Endothelial cell of umbilical vein (primary cell): ENCODE results near the gene RND3. TPM values are rescaled to one million over a fixed set of nuclear protein-coding genes. Genes with fewer than 3 reads are reported as not detected.

Experiments used
- BruUV-seq: library from RNA; stranded (reverse); fragments of 400-500 nt; replicated peaks from 2 replicates; lab custom pipeline; 2021; lab: Mats Ljungman, UMichigan
- CTCF ChIA-PET: fragments of 300-600, 350-600 bp; sonication (Branson Sonifier 250); formaldehyde crosslinking; loops from one replicate; lab custom pipeline; 2021; ENCODE audit warnings: antibody characterized with exemption, inconsistent platforms; lab: Charles Lee
- POLR2A ChIA-PET: fragments of 300-600, 350-600 bp; sonication (Branson Sonifier 250); formaldehyde crosslinking; loops from one replicate; lab custom pipeline; 2021; ENCODE audit warnings: antibody characterized with exemption, inconsistent platforms; lab: Charles Lee
- DNase-seq: peaks from one replicate; pipeline ENCODE4 v3.0.0-alpha.2; 2011; ENCODE audit warnings: low read depth, low spot score
- FAIRE-seq: peaks from 2 replicates; lab custom pipeline; 2011; peaks lifted over from hg19 to GRCh38; lab: Jason Lieb, UNC
- H2AFZ ChIP-seq: 2 replicates; pipeline ENCODE4 v1.6.0; 2012; ENCODE audit warnings: low read depth, low read length, control low read depth, inconsistent platforms
- H3K27ac ChIP-seq: 2 replicates; pipeline ENCODE4 v1.5.1; 2011; ENCODE audit warnings: low read depth, mild to moderate bottlenecking, control low read depth, low read length, moderate library complexity; ENCODE audit not compliant: insufficient read depth
- H3K27me3 ChIP-seq, 2 experiments: 2 replicates each; pipeline versions ENCODE4 v1.6.0 to v1.6.1; 2011; ENCODE audit warnings: low read length in 2 of 2, mixed read lengths in 1 of 2; ENCODE audit not compliant: control insufficient read depth in 2 of 2, insufficient read depth in 2 of 2
- H3K36me3 ChIP-seq, 2 experiments: 2 replicates in 1 of 2; 3 replicates in 1 of 2; pipeline ENCODE4 v1.5.1; 2011; ENCODE audit warnings: low read length in 2 of 2, mild to moderate bottlenecking in 1 of 2, moderate library complexity in 1 of 2; ENCODE audit not compliant: control insufficient read depth in 2 of 2, insufficient read depth in 2 of 2; ENCODE audit errors: extremely low read depth in 1 of 2
- H3K4me1 ChIP-seq: 3 replicates; pipeline ENCODE4 v1.5.1; 2011; ENCODE audit warnings: mild to moderate bottlenecking, low read length; ENCODE audit not compliant: control insufficient read depth, insufficient read depth; ENCODE audit errors: extremely low read depth
- H3K4me2 ChIP-seq: 2 replicates; pipeline ENCODE4 v1.6.1; 2011; ENCODE audit warnings: low read length, control low read depth, mixed read lengths; ENCODE audit not compliant: insufficient read depth
- H3K4me3 ChIP-seq, 3 experiments: fragments of 200-600 bp in 1 of 3; sonication (generic), shearing (Covaris generic) in 1 of 3; replicated peaks in 1 of 3; 2 replicates each; pipeline ENCODE4 v1.5.1; 2011 to 2016; ENCODE audit warnings: control low read depth in 3 of 3, low read length in 3 of 3, mild to moderate bottlenecking in 2 of 3, inconsistent platforms in 1 of 3, low read depth in 1 of 3, moderate library complexity in 1 of 3; ENCODE audit not compliant: insufficient read depth in 1 of 3
- H3K79me2 ChIP-seq: 2 replicates; pipeline ENCODE4 v1.6.0; 2012; ENCODE audit warnings: low read length, inconsistent platforms; ENCODE audit not compliant: control insufficient read depth, insufficient read depth
- H3K9ac ChIP-seq: replicated peaks from 2 replicates; pipeline ENCODE3; 2011; ENCODE audit warnings: low read length, control low read depth; ENCODE audit not compliant: insufficient read depth; ENCODE audit errors: extremely low read depth
- H3K9me1 ChIP-seq: replicated peaks from 3 replicates; pipeline ENCODE4 v1.6.0; 2011; ENCODE audit warnings: mild to moderate bottlenecking, low read length; ENCODE audit not compliant: control insufficient read depth, insufficient read depth; ENCODE audit errors: extremely low read depth
- H3K9me3 ChIP-seq: replicated peaks from 2 replicates; pipeline ENCODE4 v1.5.1; 2012; ENCODE audit warnings: low read length, inconsistent platforms; ENCODE audit not compliant: control insufficient read depth, insufficient read depth
- H4K20me1 ChIP-seq: replicated peaks from 2 replicates; pipeline ENCODE3; 2011; ENCODE audit warnings: mild to moderate bottlenecking, low read length; ENCODE audit not compliant: control insufficient read depth, insufficient read depth; ENCODE audit errors: extremely low read depth
- EZH2 ChIP-seq: IDR thresholded peaks from 2 replicates; pipeline ENCODE4 v1.6.1; 2012; ENCODE audit warnings: borderline replicate concordance, low read depth, mild to moderate bottlenecking, moderate library complexity, low read length, inconsistent platforms; ENCODE audit not compliant: severe bottlenecking
- FOS ChIP-seq: IDR thresholded peaks from 2 replicates; pipeline ENCODE4 v1.6.1; 2011; ENCODE audit warnings: mild to moderate bottlenecking, low read length, moderate library complexity, borderline replicate concordance; ENCODE audit not compliant: insufficient read depth
- JUN ChIP-seq: IDR thresholded peaks from 2 replicates; pipeline ENCODE4 v1.6.1; 2011; ENCODE audit warnings: borderline replicate concordance, low read depth; ENCODE audit not compliant: insufficient read length, insufficient read depth
- MAX ChIP-seq: IDR thresholded peaks from 2 replicates; pipeline ENCODE4 v1.6.1; 2011; ENCODE audit not compliant: insufficient read depth, insufficient read length
- MYC ChIP-seq: IDR thresholded peaks from one replicate; pipeline ENCODE4 v1.6.1; 2011; ENCODE audit warnings: mild to moderate bottlenecking, low read depth, low read length
- POLR2A ChIP-seq: IDR thresholded peaks from 2 replicates; pipeline ENCODE4 v1.6.1; 2012; ENCODE audit warnings: low read depth, mild to moderate bottlenecking, control low read depth, low read length
- POLR2AphosphoS5 ChIP-seq: IDR thresholded peaks from 2 replicates; pipeline ENCODE4 v1.6.1; 2012; ENCODE audit warnings: low read depth, mild to moderate bottlenecking, control low read depth, low read length, moderate library complexity; ENCODE audit not compliant: insufficient read depth
- dilution Hi-C: fragments of 300-500 bp; cut with MboI; formaldehyde crosslinking; loops from one replicate; pipeline ENCODE4 v1.15.0; 2019; ENCODE audit warnings: low sequenced_read_pairs; ENCODE audit not compliant: extremely low pct_ligation_motif_present
- intact Hi-C: fragments of 100-400 bp; cut with micrococcal nuclease; formaldehyde crosslinking; loops from one replicate; pipeline ENCODE4 v1.10.0; 2022
- polyA plus RNA-seq, 4 experiments: library from polyadenylated mRNA; depleted of rRNA in 3 of 4; stranded (reverse) in 3 of 4; unstranded in 1 of 4; fragments of >200 nt; gene quantifications; 2 replicates each; pipeline versions ENCODE4 v1.2.1 to v1.2.3, GENCODE V29; 2011 to 2012; ENCODE audit warnings: missing spikeins in 1 of 4
- total RNA-seq: library from RNA; stranded (reverse); gene quantifications from 2 replicates; pipeline ENCODE4 v1.2.3, GENCODE V29; 2021
- TF ChIP-seq, protein P1 (sequence below), 2 donors: IDR thresholded peaks; 1 replicate in 1 of 2; 2 replicates in 1 of 2; pipeline ENCODE4 v1.5.1; 2011; ENCODE audit warnings: low read length in 2 of 2, mild to moderate bottlenecking in 2 of 2, moderate library complexity in 2 of 2, control low read depth in 1 of 2, inconsistent platforms in 1 of 2, low read depth in 1 of 2; ENCODE audit not compliant: insufficient read depth in 1 of 2; ENCODE audit errors: extremely low read depth in 1 of 2

RND3 gene
- total and polyA plus RNA-seq, 2 donors (not counting 3 experiments of a cell fraction or from before 2014, with no cell fraction given), result 53.3 to 158 TPM

- BruUV-seq, result no TSS peak
- H4K20me1 ChIP-seq, result no peaks in the 10 kb centered on the region
- intact Hi-C loops, result no loop called here
- FAIRE-seq (peak; percentile 68), DNase-seq (peak; percentile 29)
- H3K36me3 ChIP-seq, result no peaks in the 10 kb centered on the region
- dilution Hi-C loops, result no loop called here
- H3K27ac ChIP-seq, result no peak overlapping the region
- H3K4me3 ChIP-seq, result no peak overlapping the region
- no peaks in the 10 kb centered on the region for H3K9me1 ChIP-seq
- no peak overlapping the region for H3K9ac ChIP-seq
- H3K4me2 ChIP-seq, result no peak overlapping the region
- H3K79me2 ChIP-seq, result no peaks in the 10 kb centered on the region
- H3K9me3 ChIP-seq, result no peaks in the 10 kb centered on the region
- H3K27me3 ChIP-seq, result no peaks in the 10 kb centered on the region
- peaks cover 5% of the 10 kb centered on the region for H3K4me1 ChIP-seq
- TF ChIP-seq MAX, result no peak
- peak; percentile 22 for TF ChIP-seq FOS
- TF ChIP-seq POLR2A, result no peak
- peak; percentile 34 for TF ChIP-seq JUN
- ChIA-PET POLR2A (no interaction called here), CTCF (interaction anchor here (0.6 kb wide), 1 partner anchor 66 kb away, joined by 3 read pairs; no protein-coding TSS in a partner anchor)
- peak overlapping the region; percentile 20 for H2AFZ ChIP-seq
These were observed 47.7 kb upstream of the RND3 start for GRCh38 chr2:150535176-150535575.

DNA sequence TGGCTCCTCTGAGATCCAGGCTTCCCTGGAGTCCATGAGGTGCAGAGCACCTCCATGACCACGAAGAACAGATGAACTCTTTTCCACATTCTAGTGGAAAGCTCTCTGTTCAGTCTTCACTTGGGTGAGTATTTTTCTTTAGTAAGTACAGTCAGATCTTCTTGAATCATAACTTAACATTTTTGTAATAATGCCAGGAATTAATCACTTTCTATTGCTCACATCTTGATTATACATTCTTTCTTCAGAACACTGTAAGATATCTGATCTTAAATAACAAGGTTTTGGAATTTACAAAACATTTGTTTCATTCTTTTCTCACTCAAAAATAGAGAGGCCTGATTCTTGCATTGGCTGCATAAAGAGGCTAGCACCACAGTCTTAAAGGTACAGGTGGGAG is 45.4 kb upstream of the RND3 start:
- DNase-seq (no peak), FAIRE-seq (no peak)
- no peak for TF ChIP-seq MYC
- TF ChIP-seq, protein P1, sequence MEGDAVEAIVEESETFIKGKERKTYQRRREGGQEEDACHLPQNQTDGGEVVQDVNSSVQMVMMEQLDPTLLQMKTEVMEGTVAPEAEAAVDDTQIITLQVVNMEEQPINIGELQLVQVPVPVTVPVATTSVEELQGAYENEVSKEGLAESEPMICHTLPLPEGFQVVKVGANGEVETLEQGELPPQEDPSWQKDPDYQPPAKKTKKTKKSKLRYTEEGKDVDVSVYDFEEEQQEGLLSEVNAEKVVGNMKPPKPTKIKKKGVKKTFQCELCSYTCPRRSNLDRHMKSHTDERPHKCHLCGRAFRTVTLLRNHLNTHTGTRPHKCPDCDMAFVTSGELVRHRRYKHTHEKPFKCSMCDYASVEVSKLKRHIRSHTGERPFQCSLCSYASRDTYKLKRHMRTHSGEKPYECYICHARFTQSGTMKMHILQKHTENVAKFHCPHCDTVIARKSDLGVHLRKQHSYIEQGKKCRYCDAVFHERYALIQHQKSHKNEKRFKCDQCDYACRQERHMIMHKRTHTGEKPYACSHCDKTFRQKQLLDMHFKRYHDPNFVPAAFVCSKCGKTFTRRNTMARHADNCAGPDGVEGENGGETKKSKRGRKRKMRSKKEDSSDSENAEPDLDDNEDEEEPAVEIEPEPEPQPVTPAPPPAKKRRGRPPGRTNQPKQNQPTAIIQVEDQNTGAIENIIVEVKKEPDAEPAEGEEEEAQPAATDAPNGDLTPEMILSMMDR (IDR thresholded peaks at IDR 0.05; ENCODE audit: extremely low read depth in 1 of 2, insufficient read depth in 1 of 2, low read depth in 1 of 2, low read length in 2 of 2), result no peak
- TF ChIP-seq POLR2AphosphoS5, result no peak
- TF ChIP-seq JUN, result no peak
- no peak for TF ChIP-seq POLR2A
- no peak for TF ChIP-seq EZH2
- Histone ChIP-seq H3K9me1 (no peaks in the 10 kb centered on the region), H2AFZ (no peak overlapping the region), H3K9me3 (no peaks in the 10 kb centered on the region), H3K27ac (no peak overlapping the region), H3K4me3 (no peak overlapping the region), H3K4me2 (no peak overlapping the region), H3K9ac (no peak overlapping the region), H4K20me1 (no peaks in the 10 kb centered on the region), H3K27me3 (no peaks in the 10 kb centered on the region), H3K36me3 (no peaks in the 10 kb centered on the region), H3K4me1 (peaks cover 5% of the 10 kb centered on the region), H3K79me2 (no peaks in the 10 kb centered on the region)
- ChIA-PET CTCF (no interaction called here), POLR2A (no interaction called here)
- BruUV-seq, result no TSS peak
- intact Hi-C loops, result no loop called here
- dilution Hi-C loops, result no loop called here
